RPMI7951 (cell line): ENCODE measurements around the gene PDLIM5. TPM values are rescaled to one million over a fixed set of nuclear protein-coding genes. Genes with fewer than 3 reads are reported as not detected.

ENCODE experiments used
- DNase-seq: peaks from one replicate; pipeline ENCODE4 v3.0.0-alpha.2; 2012; ENCODE audit warnings: low read depth
- total RNA-seq: library from RNA; depleted of rRNA; stranded (reverse); fragments of >200 nt; shearing (Covaris generic); gene quantifications from 2 replicates; pipeline ENCODE4 v1.2.3, GENCODE V29; 2014; rRNA removed

PDLIM5 gene
- total RNA-seq, 1 experiment from 2014 or later, result 55.9 TPM

DNA sequence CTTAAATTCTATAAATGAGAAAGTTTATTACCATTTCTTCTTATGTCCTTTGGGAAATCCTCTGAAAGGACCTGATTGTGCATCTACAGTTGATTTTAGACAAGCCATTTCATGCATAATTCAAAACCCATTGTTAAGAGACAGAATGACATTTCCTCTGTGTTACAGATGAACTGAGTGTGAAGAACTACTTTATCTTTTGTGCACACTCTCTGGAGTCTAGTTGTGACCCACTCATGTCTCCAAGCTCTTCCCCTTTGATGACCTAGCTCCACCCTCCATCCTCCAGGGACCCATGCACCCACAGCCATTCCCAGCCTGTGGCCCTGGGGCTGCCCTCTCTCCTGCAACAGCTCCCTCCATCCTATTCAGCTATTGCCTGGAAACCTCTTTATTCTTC lies 248.6 kb downstream of the PDLIM5 start:
- no peak for DNase-seq

GRCh38 chr4:94701631-94702300 lies 250.0 kb downstream of the PDLIM5 start:
- DNase-seq, result peak; percentile 21

- no peak for DNase-seq
These were observed 259.9 kb downstream of the PDLIM5 start for GRCh38 chr4:94711635-94712034.

DNA sequence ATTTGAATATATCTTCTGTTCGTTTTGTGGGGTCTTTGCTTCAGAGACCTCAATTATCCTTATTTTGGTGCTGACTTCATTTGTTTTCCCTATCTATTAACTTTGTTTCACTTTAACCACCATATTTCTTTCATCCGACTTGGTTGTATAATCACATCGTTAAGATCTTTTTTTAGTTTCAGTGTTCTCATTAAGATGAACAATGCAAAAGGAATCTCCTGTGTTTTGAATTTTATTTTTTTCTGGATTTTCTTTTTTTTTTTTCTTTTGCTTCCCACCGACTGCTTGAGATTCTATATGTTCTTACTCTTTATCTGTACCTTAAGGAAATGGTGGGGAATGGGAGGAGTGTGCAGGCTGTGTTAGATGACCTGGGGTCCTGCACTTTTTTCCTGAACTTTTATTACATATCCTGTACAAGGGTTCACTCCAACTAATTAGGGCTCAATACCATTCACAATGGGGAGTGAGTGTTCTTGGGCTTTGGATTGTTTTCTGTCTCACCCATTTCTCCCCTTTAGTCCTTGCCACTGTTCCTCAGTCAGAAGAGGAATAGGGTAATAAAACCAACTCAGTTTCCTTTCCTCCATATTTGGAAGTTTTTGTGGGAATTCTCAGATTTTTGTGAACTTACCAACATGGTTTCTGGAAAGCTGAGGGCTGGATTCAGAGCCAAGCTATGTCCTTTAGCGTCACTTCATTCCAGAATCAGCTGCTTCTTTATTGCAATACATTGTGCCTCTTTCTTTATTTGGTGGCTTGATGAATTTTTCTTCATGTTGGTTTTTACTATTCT lies 262.8 kb downstream of the PDLIM5 start:
- DNase-seq, result peak; percentile 31

DNA sequence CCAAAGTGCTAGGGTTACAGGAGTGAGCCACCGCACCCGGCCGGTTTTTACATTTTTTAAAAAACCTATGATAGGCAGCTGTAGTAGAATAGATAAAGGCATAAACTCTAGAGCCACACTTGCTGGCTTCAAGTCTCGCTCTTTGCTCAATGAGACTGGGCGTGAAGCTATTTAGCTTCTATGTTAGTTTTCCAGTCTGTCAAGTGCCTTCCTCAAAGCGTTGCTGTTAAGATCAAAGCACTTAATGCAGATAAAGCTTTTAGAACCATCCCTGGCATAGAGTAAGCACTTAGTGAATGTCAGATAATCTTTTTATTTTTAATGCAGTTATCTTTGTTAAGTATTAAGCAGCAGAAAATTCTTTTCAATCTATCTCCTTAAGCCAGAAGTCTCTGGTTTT lies 264.0 kb downstream of the PDLIM5 start:
- no peak for DNase-seq

Other genes with a start within 250 kb of the PDLIM5 start
- 24.9 and 30.8 TPM in 2 replicates for gene SMARCAD1, start 244.1 kb upstream of the PDLIM5 start, total RNA-seq
- gene HPGDS, start 109.1 kb upstream of the PDLIM5 start, total RNA-seq, result not detected in 2 replicates